Fibroblast of mammary gland (primary cell): ENCODE measurements around the gene VDAC2.
"Not testable (repeated sequence)": the region's sequence is repeated elsewhere in the genome, so short reads cannot be mapped to it uniquely, and the experiment has no call there.

Source experiments
- DNase-seq: peaks from one replicate; pipeline ENCODE4 v3.0.0-alpha.2; 2010; ENCODE audit warnings: low read depth
- H3K4me3 ChIP-seq: 2 replicates; pipeline ENCODE4 v1.5.1; 2011; ENCODE audit warnings: low read depth, mild to moderate bottlenecking, low read length, moderate library complexity; ENCODE audit not compliant: control insufficient read depth
- CTCF ChIP-seq: conservative IDR thresholded peaks from 2 replicates; pipeline ENCODE4 v1.5.1; 2011; ENCODE audit warnings: low read depth, low read length, inconsistent platforms; ENCODE audit not compliant: control insufficient read depth, insufficient read depth

VDAC2 gene

GRCh38 chr10:75208181-75208580 lies 2.4 kb upstream of the VDAC2 start:
- no peak for TF ChIP-seq CTCF
- peak; percentile 81 for DNase-seq
- H3K4me3 ChIP-seq: no peak overlapping the region

GRCh38 chr10:75209086-75209920 lies 1.3 kb upstream of the VDAC2 start:
- DNase-seq: no peak
- TF ChIP-seq CTCF: no peak
- peak overlapping the region; percentile 93 for H3K4me3 ChIP-seq

GRCh38 chr10:75209921-75210281 lies 695 bp upstream of the VDAC2 start:
- H3K4me3 ChIP-seq: peak overlapping the region; percentile 93
- TF ChIP-seq CTCF: no peak
- DNase-seq: peak; percentile 67

GRCh38 chr10:75211007-75211691 lies 553 bp downstream of the VDAC2 start:
- peak overlapping the region; percentile 93 for H3K4me3 ChIP-seq
- no peak for TF ChIP-seq CTCF
- peak; percentile 69 for DNase-seq

- H3K4me3 ChIP-seq: peak overlapping the region; percentile 93
- TF ChIP-seq CTCF: no peak
- DNase-seq: no peak
These were observed 1.7 kb downstream of the VDAC2 start for GRCh38 chr10:75212343-75212742.

- no peak overlapping the region for H3K4me3 ChIP-seq
- TF ChIP-seq CTCF: no peak
- no peak for DNase-seq
These were observed 9.7 kb downstream of the VDAC2 start for GRCh38 chr10:75220274-75220673.

- not testable (repeated sequence) for H3K4me3 ChIP-seq, DNase-seq
These were observed 10.9 kb downstream of the VDAC2 start for GRCh38 chr10:75221492-75221891.
